Hematopoietic multipotent progenitor cell (in vitro differentiated cells): Measurements from ENCODE around the gene ANKFY1. TPM values are rescaled to one million over a fixed set of nuclear protein-coding genes. Genes with fewer than 3 reads are reported as not detected.
A peak's percentile ranks its signal among the peaks of the same experiment; 100 is the strongest.
"Not testable (repeated sequence)": the region's sequence is repeated elsewhere in the genome, so short reads cannot be mapped to it uniquely, and the experiment has no call there.

ENCODE experiments used
- DNase-seq, 3 donors: peaks; one replicate each; pipeline ENCODE4 v3.0.0-alpha.2; 2011 to 2015; ENCODE audit warnings: low read depth in 2 of 3, low spot score in 2 of 3
- total RNA-seq: library from RNA; depleted of rRNA; stranded (reverse); fragments of >200 nt; gene quantifications from one replicate; pipeline ENCODE4 v1.2.3, GENCODE V29; 2012

ANKFY1 gene
- total RNA-seq, 1 donor: 35.3 TPM

GRCh38 chr17:4262703-4263102 lies 1.1 kb downstream of the ANKFY1 start:
- no peak for DNase-seq

GRCh38 chr17:4261452-4261851 lies 2.3 kb downstream of the ANKFY1 start:
- DNase-seq: no peak

DNA sequence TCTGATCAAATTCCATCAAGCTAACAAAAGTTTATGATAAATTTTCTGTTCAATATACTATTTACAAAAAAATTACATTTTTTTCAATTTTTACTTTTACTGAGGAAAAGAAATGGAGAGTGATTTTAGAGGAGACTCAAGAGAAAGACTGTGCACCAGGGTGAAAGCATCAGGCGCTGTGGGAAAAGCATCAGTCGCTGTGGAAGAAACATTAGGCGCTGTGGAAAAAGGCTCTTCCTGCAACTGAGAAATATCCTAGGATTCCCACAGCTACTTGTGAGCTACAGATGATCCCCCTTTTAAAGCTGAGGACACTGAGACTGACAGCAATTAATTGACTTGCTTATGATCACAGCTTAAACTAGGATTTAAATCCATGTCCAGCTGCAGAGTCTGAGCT lies 4.9 kb downstream of the ANKFY1 start:
- DNase-seq: no peak

GRCh38 chr17:4256952-4257351 lies 6.8 kb downstream of the ANKFY1 start:
- no peak for DNase-seq

DNA sequence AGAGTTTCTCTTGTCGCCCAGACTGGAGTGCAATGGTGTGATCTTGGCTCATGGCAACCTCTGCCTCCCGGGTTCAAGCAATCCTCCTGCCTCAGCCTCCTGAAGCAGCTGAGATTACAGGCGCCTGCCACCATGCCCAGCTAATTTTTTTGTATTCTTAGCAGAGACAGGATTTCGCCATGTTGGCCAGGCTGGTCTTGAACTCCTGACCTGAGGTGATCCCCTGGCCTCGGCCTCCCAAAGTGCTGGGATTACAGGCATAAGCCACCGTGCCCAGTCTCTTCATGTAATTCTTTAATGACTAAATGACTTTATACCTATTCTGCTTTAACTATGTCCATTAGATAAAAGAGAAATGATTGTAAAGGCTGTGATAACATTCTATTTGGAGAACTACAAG lies 8.5 kb downstream of the ANKFY1 start:
- DNase-seq: not testable (repeated sequence)

DNA sequence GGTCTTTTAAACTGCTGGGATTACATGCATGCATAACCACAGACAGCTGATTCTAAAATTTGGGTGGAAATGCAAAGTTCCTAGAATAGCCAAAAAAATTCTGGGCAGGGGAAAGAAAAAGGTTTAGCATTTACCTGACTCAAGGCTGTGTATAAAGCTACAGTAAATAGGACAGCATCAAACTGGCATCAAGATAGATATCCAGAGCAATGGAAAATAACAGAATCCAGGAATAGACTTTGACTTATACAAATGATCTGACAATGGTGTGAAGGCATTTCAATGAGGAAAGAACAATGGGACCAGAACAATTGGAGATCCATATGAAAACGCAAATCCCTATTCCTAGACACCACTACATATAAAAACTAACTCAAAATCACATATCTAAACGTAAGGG lies 12.9 kb downstream of the ANKFY1 start:
- no peak for DNase-seq

GRCh38 chr17:4249452-4250029 lies 14.2 kb downstream of the ANKFY1 start:
- DNase-seq: peak in 2 of 3 donors; percentile 58 to 77

DNA sequence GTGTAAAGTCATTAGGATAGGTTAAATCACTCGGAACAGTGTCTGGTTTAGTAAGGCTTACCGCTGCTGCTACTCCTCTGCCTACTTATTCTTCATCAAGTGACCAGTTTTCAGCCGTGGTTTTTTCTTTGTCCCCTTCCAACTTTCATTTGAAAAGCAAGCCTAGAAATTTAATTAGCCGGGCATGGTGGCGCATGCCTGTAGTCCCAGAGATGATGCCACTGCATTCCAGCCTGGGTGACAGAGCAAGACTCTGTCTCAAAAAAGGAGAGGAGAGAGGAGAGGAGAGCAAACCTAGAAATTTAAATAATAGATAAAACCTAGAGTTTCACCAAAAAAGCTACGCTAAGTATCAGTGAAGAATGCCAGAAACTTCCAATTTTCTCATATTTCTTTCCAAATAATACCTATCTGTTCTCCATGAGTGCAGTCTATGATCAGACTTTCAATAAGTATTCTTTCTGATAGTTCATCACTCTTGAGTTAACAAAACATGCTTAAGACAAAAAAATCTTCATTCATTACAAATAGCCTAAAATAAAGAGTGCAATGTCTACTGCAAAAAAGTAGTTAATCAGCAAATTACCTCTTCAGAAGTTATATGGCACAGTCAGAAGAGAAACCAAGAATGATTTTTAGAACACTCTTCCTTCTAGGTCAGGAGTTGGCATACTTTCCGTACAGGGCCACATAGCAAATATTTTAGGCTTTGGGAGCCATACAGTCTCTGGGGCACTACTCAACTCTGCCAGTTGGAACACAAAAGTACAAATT lies 15.1 kb downstream of the ANKFY1 start:
- no peak for DNase-seq

GRCh38 chr17:4247971-4248388 lies 15.8 kb downstream of the ANKFY1 start:
- DNase-seq: no peak

- DNase-seq: no peak
Observed at GRCh38 chr17:4247361-4247970, 16.3 kb downstream of the ANKFY1 start.

DNA sequence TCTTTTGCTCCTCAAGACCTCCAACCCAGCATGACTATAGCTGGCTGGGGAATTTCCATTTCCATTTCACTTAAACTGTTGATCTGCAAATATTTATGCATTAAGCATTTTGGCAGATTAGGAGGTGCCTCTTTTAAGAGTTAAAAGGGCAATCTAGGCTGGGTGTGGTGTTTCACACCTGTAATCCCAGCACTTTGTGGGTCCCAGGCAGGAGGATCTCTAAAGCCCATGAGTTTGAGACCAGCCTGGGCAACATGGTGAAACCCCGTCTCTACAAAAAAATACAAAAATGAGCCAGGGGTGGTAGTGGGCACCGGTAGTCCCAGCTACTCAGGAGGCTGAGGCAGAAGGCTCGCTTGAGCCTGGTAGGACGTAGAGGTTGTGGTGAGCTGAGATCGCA lies 17.1 kb downstream of the ANKFY1 start:
- no peak for DNase-seq

- no peak for DNase-seq
Observed at GRCh38 chr17:4241535-4241934, 22.2 kb downstream of the ANKFY1 start.

- no peak for DNase-seq
Observed at GRCh38 chr17:4236456-4236855, 27.3 kb downstream of the ANKFY1 start.

DNA sequence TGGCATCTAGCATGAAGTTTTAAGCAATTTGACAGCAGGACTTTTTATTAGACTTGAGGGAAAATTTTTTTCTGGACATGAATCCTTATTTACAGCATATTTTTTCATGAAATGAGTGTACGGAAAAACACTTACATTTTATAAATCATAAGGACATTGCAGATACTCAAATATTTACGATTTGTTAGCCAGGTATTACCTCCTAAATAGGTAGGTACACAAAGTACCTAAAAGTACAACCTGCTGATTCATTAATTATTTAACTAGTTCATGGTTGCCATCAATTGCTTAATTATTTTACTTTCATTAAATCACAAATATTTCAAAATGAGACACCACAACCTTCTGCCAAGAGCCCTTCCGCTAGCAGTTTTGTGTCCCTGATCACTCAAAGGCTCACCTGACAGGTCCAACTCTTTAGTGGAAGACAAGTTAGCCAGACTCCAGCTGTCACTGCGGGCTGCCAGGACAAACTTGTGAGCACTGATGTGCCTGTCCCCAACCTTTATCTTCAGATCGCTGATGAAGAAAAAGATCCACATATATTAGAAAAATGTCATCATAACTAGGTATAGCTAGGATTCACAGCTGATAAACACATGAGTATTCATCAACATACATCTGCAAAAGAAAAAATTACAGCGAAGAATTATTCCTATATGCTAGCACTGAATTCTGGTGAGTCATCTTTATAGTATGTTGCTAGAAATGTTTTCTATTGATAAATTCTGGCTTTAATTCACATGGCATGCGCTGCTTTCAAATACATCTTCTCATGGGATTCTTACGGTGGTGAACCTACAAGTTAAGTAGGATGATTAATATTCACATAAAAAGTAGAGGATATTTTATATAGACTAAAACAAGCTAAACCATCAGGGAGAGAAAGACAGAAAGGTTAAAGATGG lies 28.2 kb downstream of the ANKFY1 start:
- no peak for DNase-seq

GRCh38 chr17:4234401-4234800 lies 29.4 kb downstream of the ANKFY1 start:
- DNase-seq: no peak

GRCh38 chr17:4233668-4234258 lies 30.0 kb downstream of the ANKFY1 start:
- DNase-seq: no peak

DNA sequence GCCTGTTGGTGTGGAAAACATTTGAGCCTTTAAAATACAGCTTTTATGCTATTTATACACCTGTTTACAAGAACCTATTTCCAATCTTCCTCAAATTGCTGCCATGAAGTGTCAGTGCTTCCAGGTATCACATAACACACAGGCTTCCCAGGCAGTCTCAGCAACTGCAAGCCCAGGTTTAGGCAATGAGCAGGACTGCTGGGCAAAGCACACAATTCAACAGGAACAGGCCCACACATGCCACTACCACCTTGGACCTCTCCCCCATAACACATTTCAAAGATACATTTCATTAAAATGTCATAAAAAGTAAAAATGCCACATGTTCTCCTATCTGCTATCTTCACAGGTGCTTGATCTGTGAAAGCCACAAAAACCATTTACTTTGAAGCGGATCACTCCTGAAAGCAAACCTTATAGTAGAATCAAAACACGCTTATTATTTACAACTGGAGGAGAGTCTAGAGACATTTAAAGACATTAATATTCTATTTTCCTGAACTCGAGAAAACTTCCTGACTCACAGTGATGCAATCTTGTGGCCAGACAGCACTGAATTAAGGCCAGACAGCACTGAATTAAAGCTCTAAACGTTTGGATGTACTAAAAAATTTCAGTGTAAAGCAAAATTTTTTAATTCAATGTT lies 31.5 kb downstream of the ANKFY1 start:
- no peak for DNase-seq

GRCh38 chr17:4229627-4230541 lies 33.9 kb downstream of the ANKFY1 start:
- no peak for DNase-seq
